CD14-positive monocyte (primary cell): ENCODE data around the gene TRNAU1AP. TPM values are rescaled to one million over a fixed set of nuclear protein-coding genes. Genes with fewer than 3 reads are reported as not detected.
A peak's percentile ranks its signal among the peaks of the same experiment; 100 is the strongest.

ENCODE experiments used
- DNase-seq, 3 donors: peaks; one replicate each; pipeline ENCODE4 v3.0.0-alpha.2; 2011 to 2022
- H2AFZ ChIP-seq: 2 replicates; pipeline ENCODE4 v1.6.0; 2012; ENCODE audit warnings: mild to moderate bottlenecking, low read depth, low read length, inconsistent platforms; ENCODE audit not compliant: insufficient read depth, poor library complexity, severe bottlenecking
- H3K27ac ChIP-seq, 2 donors: 1 replicate in 1 of 2; 2 replicates in 1 of 2; pipeline ENCODE4 v1.5.1; 2012 to 2013; ENCODE audit warnings: low read length in 2 of 2, control low read depth in 1 of 2, inconsistent platforms in 1 of 2, low read depth in 1 of 2, mild to moderate bottlenecking in 1 of 2
- H3K27me3 ChIP-seq, 2 donors: one replicate each; pipeline versions ENCODE4 v1.6.0 to v1.6.1; 2011 to 2013; ENCODE audit warnings: low read length in 2 of 2; ENCODE audit not compliant: control insufficient read depth in 2 of 2, insufficient read depth in 2 of 2
- H3K36me3 ChIP-seq, 2 donors: replicated peaks in 1 of 2; 1 replicate in 1 of 2; 2 replicates in 1 of 2; pipeline versions ENCODE4 v1.5.1 to v1.6.1; 2012 to 2013; ENCODE audit warnings: low read length in 2 of 2, control low read depth in 1 of 2, inconsistent platforms in 1 of 2, mild to moderate bottlenecking in 1 of 2; ENCODE audit not compliant: insufficient read depth in 2 of 2, control insufficient read depth in 1 of 2
- H3K4me1 ChIP-seq, 2 donors: 1 replicate in 1 of 2; 2 replicates in 1 of 2; pipeline versions ENCODE4 v1.5.1 to v1.6.1; 2012 to 2013; ENCODE audit warnings: low read length in 2 of 2, control low read depth in 1 of 2, inconsistent platforms in 1 of 2, mild to moderate bottlenecking in 1 of 2, moderate library complexity in 1 of 2; ENCODE audit not compliant: insufficient read depth in 2 of 2, control insufficient read depth in 1 of 2
- H3K4me2 ChIP-seq: replicated peaks from 2 replicates; pipeline ENCODE3; 2012; ENCODE audit warnings: low read length, moderate library complexity, mild to moderate bottlenecking; ENCODE audit not compliant: poor library complexity, severe bottlenecking; ENCODE audit errors: extremely low read depth
- H3K4me3 ChIP-seq, 3 experiments: fragments of 200-600 bp in 1 of 3; sonication (generic) in 1 of 3; replicated peaks in 1 of 3; 1 replicate in 2 of 3; 2 replicates in 1 of 3; pipeline ENCODE4 v1.5.1; 2011 to 2013; ENCODE audit warnings: low read length in 3 of 3, mild to moderate bottlenecking in 3 of 3, control low read depth in 2 of 3, low read depth in 2 of 3, inconsistent platforms in 1 of 3, moderate library complexity in 1 of 3
- H3K79me2 ChIP-seq: 2 replicates; pipeline ENCODE4 v1.6.0; 2012; ENCODE audit warnings: mild to moderate bottlenecking, control low read depth, inconsistent platforms, low read length, moderate library complexity; ENCODE audit not compliant: insufficient read depth
- H3K9ac ChIP-seq: 2 replicates; pipeline ENCODE4 v1.6.0; 2017; ENCODE audit warnings: low read length, mild to moderate bottlenecking; ENCODE audit not compliant: insufficient read depth, poor library complexity, severe bottlenecking
- H3K9me3 ChIP-seq, 2 donors: replicated peaks in 1 of 2; 1 replicate in 1 of 2; 2 replicates in 1 of 2; pipeline versions ENCODE4 v1.5.1 to v1.6.1; 2012 to 2013; ENCODE audit warnings: low read length in 2 of 2, control low read depth in 1 of 2; ENCODE audit not compliant: control insufficient read depth in 1 of 2, insufficient read depth in 1 of 2
- H4K20me1 ChIP-seq: 2 replicates; pipeline ENCODE4 v1.6.0; 2012; ENCODE audit warnings: mild to moderate bottlenecking, low read length, control low read depth, moderate library complexity; ENCODE audit not compliant: insufficient read depth
- H3K27ac Mint-ChIP-seq, 7 donors: one replicate each; pipeline ENCODE4 v1.8.0; 2020; ENCODE audit warnings: mild to moderate bottlenecking in 7 of 7, mixed read lengths in 7 of 7, moderate library complexity in 6 of 7, inconsistent platforms in 2 of 7
- H3K27me3 Mint-ChIP-seq, 3 donors: one replicate each; pipeline ENCODE4 v1.8.0; 2021 to 2022; ENCODE audit warnings: low read depth in 3 of 3, mild to moderate bottlenecking in 3 of 3, mixed read lengths in 3 of 3, moderate library complexity in 3 of 3, inconsistent platforms in 1 of 3
- H3K36me3 Mint-ChIP-seq, 2 donors: one replicate each; pipeline ENCODE4 v1.8.0; 2020; ENCODE audit warnings: mixed read lengths in 2 of 2, inconsistent platforms in 1 of 2, mild to moderate bottlenecking in 1 of 2
- H3K4me1 Mint-ChIP-seq: one replicate; pipeline ENCODE4 v1.8.0; 2020; ENCODE audit warnings: mild to moderate bottlenecking, mixed read lengths
- H3K4me3 Mint-ChIP-seq, 2 donors: one replicate each; pipeline ENCODE4 v1.8.0; 2020; ENCODE audit warnings: mild to moderate bottlenecking in 2 of 2, mixed read lengths in 2 of 2, moderate library complexity in 1 of 2
- H3K9me3 Mint-ChIP-seq, 7 donors: one replicate each; pipeline ENCODE4 v1.8.0; 2020 to 2022; ENCODE audit warnings: mixed read lengths in 7 of 7, mild to moderate bottlenecking in 6 of 7, moderate library complexity in 6 of 7, inconsistent platforms in 2 of 7
- CTCF ChIP-seq: fragments of 200-600 bp; IDR thresholded peaks from one replicate; pipeline ENCODE4 v1.8.0; 2022; ENCODE audit warnings: antibody characterized with exemption, mild to moderate bottlenecking
- WGBS: methylation state at CpG from one replicate; pipeline ENCODE4 v1.1.5; 2013; ENCODE audit warnings: missing lambda C conversion rate; ENCODE audit not compliant: insufficient coverage; 5-methylcytosine and 5-hydroxymethylcytosine counted together
- intact Hi-C, 2 donors: fragments of 100-400 bp; cut with micrococcal nuclease; formaldehyde crosslinking; loops; one replicate each; pipeline versions ENCODE4 v1.15.0 to v1.15.1; 2023
- polyA plus RNA-seq, 3 donors: library from polyadenylated mRNA; depleted of rRNA in 1 of 3; unstranded in 2 of 3; stranded (reverse) in 1 of 3; fragments of 300-500 nt in 2 of 3; fragments of >200 nt in 1 of 3; fragmentation: Illumina TruSeq in 2 of 3; gene quantifications; 1 replicate in 2 of 3; 2 replicates in 1 of 3; pipeline ENCODE4 v1.2.3, GENCODE V29; 2012 to 2021

The TRNAU1AP gene
- polyA plus RNA-seq, 3 donors: 26.3 to 28.4 (median 26.7) TPM

DNA sequence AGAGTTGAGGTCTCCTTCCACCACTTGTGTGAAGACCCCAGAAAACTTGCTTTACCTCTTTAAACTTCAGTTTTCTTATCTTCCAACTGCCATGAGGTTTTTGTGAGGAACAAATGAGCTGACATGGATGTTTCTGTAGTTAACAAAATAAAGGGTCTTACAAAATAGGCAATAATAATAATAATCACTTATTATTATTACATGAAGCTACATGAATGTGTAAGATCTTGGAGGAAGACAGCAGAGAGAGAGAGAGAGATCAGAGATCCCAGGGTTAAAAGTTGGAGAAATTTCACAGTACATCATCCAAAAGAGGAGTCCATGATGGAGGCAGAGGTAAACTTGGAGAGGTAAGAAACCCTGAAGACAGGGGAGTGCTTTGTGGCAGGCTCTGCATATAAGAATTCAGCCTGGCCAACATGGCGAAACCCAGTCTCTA lies 36.3 kb upstream of the TRNAU1AP start:
- peak overlapping the region in 2 of 7 donors; percentile 4 to 9 for H3K27ac Mint-ChIP-seq
- peaks cover 24 to 34% of the 10 kb centered on the region in 2 donors for H3K36me3 ChIP-seq
- peaks cover 0 to 2% (median 2%) of the 10 kb centered on the region in 3 donors for H3K27me3 Mint-ChIP-seq
- WGBS: 100% methylated on average over 1 of the region's 1 CpG
- no peak overlapping the region for H2AFZ ChIP-seq
- H3K27ac ChIP-seq: peak overlapping the region in 1 of 2 donors; percentile 8
- intact Hi-C loops: loop anchor here (5.0 to 10.0 kb wide), 5 partner anchors 36 to 361 kb away; partner anchors contain the start of genes TRNAU1AP (in 2 of the 2) and YTHDF2 (in 1 of the 2)
- peaks cover 50% of the 10 kb centered on the region for H3K79me2 ChIP-seq
- H3K36me3 Mint-ChIP-seq: peaks cover 18 to 37% of the 10 kb centered on the region in 2 donors
- peaks cover 31% of the 10 kb centered on the region for H3K4me1 Mint-ChIP-seq
- H3K27me3 ChIP-seq: no peaks in the 10 kb centered on the region
- H3K4me3 Mint-ChIP-seq: no peak overlapping the region
- no peak for TF ChIP-seq CTCF
- H3K9ac ChIP-seq: no peak overlapping the region
- peaks cover 17% of the 10 kb centered on the region in 2 donors for H3K4me1 ChIP-seq
- H3K4me2 ChIP-seq: no peak overlapping the region
- peaks cover 52% of the 10 kb centered on the region for H4K20me1 ChIP-seq
- H3K9me3 ChIP-seq: no peaks in the 10 kb centered on the region
- H3K9me3 Mint-ChIP-seq: no peaks in the 10 kb centered on the region
- no peak overlapping the region for H3K4me3 ChIP-seq
- DNase-seq: no peak

DNA sequence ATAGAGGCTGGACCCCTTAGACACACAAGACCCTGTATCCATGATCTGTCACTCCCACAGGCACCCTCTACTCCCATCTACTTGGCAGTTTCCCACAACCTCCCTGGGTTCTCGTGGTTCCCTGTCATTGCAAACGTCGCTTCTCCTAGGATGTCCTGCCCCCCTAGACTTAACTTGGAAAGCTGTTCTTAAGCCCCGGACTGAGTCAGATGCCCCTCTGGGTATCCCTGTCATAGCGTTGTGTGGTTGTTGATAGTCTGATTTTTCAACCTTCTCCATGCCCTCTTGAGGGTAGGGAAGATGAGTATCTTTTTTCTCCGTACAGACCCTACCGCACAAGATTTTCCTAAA lies 35.3 kb upstream of the TRNAU1AP start:
- peak overlapping the region in 2 of 3 experiments; percentile 60 to 88 for H3K4me3 ChIP-seq
- Mint-ChIP-seq H3K9me3 (no peaks in the 10 kb centered on the region), H3K27me3 (peaks cover 0 to 2% (median 2%) of the 10 kb centered on the region in 3 donors), H3K4me3 (peak overlapping the region; percentile 86 to 89), H3K4me1 (peaks cover 26% of the 10 kb centered on the region), H3K27ac (peak overlapping the region in 6 of 7 donors; percentile 26 to 89 (median 71)), H3K36me3 (peaks cover 15 to 30% of the 10 kb centered on the region in 2 donors)
- H3K4me1 ChIP-seq: peaks cover 15 to 17% of the 10 kb centered on the region in 2 donors
- H2AFZ ChIP-seq: peak overlapping the region; percentile 86
- H3K9ac ChIP-seq: peak overlapping the region; percentile 64
- no peaks in the 10 kb centered on the region for H3K27me3 ChIP-seq
- peaks cover 14 to 25% of the 10 kb centered on the region in 2 donors for H3K36me3 ChIP-seq
- 21% methylated on average over 4 of the region's 7 CpGs for WGBS
- TF ChIP-seq CTCF: no peak
- H3K27ac ChIP-seq: peak overlapping the region in 1 of 2 donors; percentile 30
- no peak for DNase-seq
- H4K20me1 ChIP-seq: peaks cover 42% of the 10 kb centered on the region
- intact Hi-C loops: loop anchor here (5.0 to 10.0 kb wide), 5 partner anchors 35 to 360 kb away; partner anchors contain the start of genes TRNAU1AP (in 2 of the 2) and YTHDF2 (in 1 of the 2)
- H3K79me2 ChIP-seq: peaks cover 53% of the 10 kb centered on the region
- peak overlapping the region; percentile 86 for H3K4me2 ChIP-seq
- H3K9me3 ChIP-seq: no peaks in the 10 kb centered on the region
